GM12878 (cell line): ENCODE results near the gene GLB1L3. TPM values are rescaled to one million over a fixed set of nuclear protein-coding genes. Genes with fewer than 3 reads are reported as not detected.

Experiments
- ATAC-seq: fragments of 200-7000 bp; cut with Tn5 transposase; 3 replicates; pipeline ENCODE4 v1.9.1; 2020; ENCODE audit warnings: mild to moderate bottlenecking, moderate library complexity
- BruUV-seq: library from RNA; stranded (reverse); fragments of 400-500 nt; replicated peaks from 2 replicates; lab custom pipeline; 2021; lab: Mats Ljungman, UMichigan
- CTCF ChIA-PET: fragments of 300-600 bp; sonication (Branson Sonifier 250); formaldehyde crosslinking; extraction: SDS; loops from one replicate; lab custom pipeline; 2021; ENCODE audit warnings: inconsistent platforms; lab: Yijun Ruan, JAX
- POLR2A ChIA-PET: fragments of 350-600 bp; formaldehyde crosslinking; extraction: SDS; loops from one replicate; lab custom pipeline; 2021; ENCODE audit warnings: inconsistent platforms; lab: Charles Lee
- RAD21 ChIA-PET: fragments of 300-600 bp; sonication (Branson Sonifier 250); formaldehyde crosslinking; loops from one replicate; lab custom pipeline; 2023; ENCODE audit warnings: antibody characterized with exemption; ENCODE audit not compliant: unreplicated experiment; lab: Charles Lee
- SMC1A ChIA-PET: fragments of 300-600 bp; sonication (Branson Sonifier 250); formaldehyde crosslinking; loops from one replicate; lab custom pipeline; 2023; ENCODE audit not compliant: unreplicated experiment, uncharacterized antibody; lab: Charles Lee
- DNase-seq: peaks from one replicate; pipeline ENCODE4 v3.0.0-alpha.2; 2011; ENCODE audit warnings: low read depth, low spot score
- FAIRE-seq: peaks from 3 replicates; lab custom pipeline; 2011; peaks lifted over from hg19 to GRCh38; lab: Jason Lieb, UNC
- H2AFZ ChIP-seq: 2 replicates; pipeline ENCODE4 v1.6.0; 2011; ENCODE audit warnings: low read depth, low read length, control low read depth; ENCODE audit not compliant: control insufficient read depth
- H3K27ac ChIP-seq: 2 replicates; pipeline ENCODE4 v1.5.1; 2011; ENCODE audit warnings: control low read depth; ENCODE audit not compliant: control insufficient read depth, insufficient read depth
- H3K27me3 ChIP-seq, 2 experiments: replicated peaks in 1 of 2; 2 replicates each; pipeline versions ENCODE4 v1.6.0 to v1.6.1; 2011; ENCODE audit warnings: low read length in 1 of 2; ENCODE audit not compliant: control insufficient read depth in 2 of 2, insufficient read depth in 2 of 2
- H3K36me3 ChIP-seq, 2 experiments: 2 replicates each; pipeline ENCODE4 v1.5.1; 2011; ENCODE audit warnings: low read length in 1 of 2; ENCODE audit not compliant: control insufficient read depth in 2 of 2, insufficient read depth in 2 of 2
- H3K4me1 ChIP-seq: 2 replicates; pipeline ENCODE4 v1.6.1; 2011; ENCODE audit warnings: mild to moderate bottlenecking, low read length, moderate library complexity, mixed read lengths; ENCODE audit not compliant: control insufficient read depth, insufficient read depth
- H3K4me2 ChIP-seq: 2 replicates; pipeline ENCODE4 v1.6.0; 2011; ENCODE audit warnings: control low read depth; ENCODE audit not compliant: control insufficient read depth, insufficient read depth
- H3K4me3 ChIP-seq: fragments of 200-600 bp; sonication (generic); 2 replicates; pipeline ENCODE4 v1.5.1; 2016
- H3K79me2 ChIP-seq: 2 replicates; pipeline ENCODE4 v1.6.0; 2011; ENCODE audit warnings: low read length; ENCODE audit not compliant: control insufficient read depth, insufficient read depth
- H3K9ac ChIP-seq: 2 replicates; pipeline ENCODE4 v1.8.0; 2011; ENCODE audit warnings: low read length, control low read depth, mixed read lengths; ENCODE audit not compliant: control insufficient read depth, insufficient read depth
- H3K9me3 ChIP-seq: replicated peaks from 3 replicates; pipeline ENCODE4 v1.5.1; 2011; ENCODE audit warnings: mild to moderate bottlenecking, low read length; ENCODE audit not compliant: control insufficient read depth, insufficient read depth
- H4K20me1 ChIP-seq: 2 replicates; pipeline ENCODE4 v1.6.0; 2011; ENCODE audit not compliant: control insufficient read depth, insufficient read depth
- BRCA1 ChIP-seq: IDR thresholded peaks from 2 replicates; pipeline ENCODE4 v1.6.1; 2011; ENCODE audit warnings: low read depth, low read length, improper control_type of control experiment
- CHD1 ChIP-seq: IDR thresholded peaks from 2 replicates; pipeline ENCODE4 v1.6.1; 2012; ENCODE audit warnings: low read depth, low read length, improper control_type of control experiment
- CHD4 ChIP-seq: fragments of 200-600 bp; sonication (generic); IDR thresholded peaks from 2 replicates; pipeline ENCODE4 v1.6.1; 2016; ENCODE audit warnings: mild to moderate bottlenecking
- E4F1 ChIP-seq: fragments of 450-650 bp; IDR thresholded peaks from 2 replicates; pipeline ENCODE4 v1.6.1; 2018; ENCODE audit warnings: borderline replicate concordance, mild to moderate bottlenecking; ENCODE audit not compliant: partially characterized antibody
- GATAD2B ChIP-seq: fragments of 450-650 bp; conservative IDR thresholded peaks from 2 replicates; pipeline ENCODE4 v1.6.1; 2017; ENCODE audit warnings: low read depth, mild to moderate bottlenecking, moderate library complexity
- KDM1A ChIP-seq: fragments of 200-600 bp; sonication (generic); IDR thresholded peaks from 2 replicates; pipeline ENCODE4 v1.6.1; 2016; ENCODE audit warnings: borderline replicate concordance
- LARP7 ChIP-seq: fragments of 450-650 bp; IDR thresholded peaks from 2 replicates; pipeline ENCODE4 v1.6.1; 2017; ENCODE audit warnings: mild to moderate bottlenecking
- NR2C1 ChIP-seq: fragments of 450-650 bp; IDR thresholded peaks from 2 replicates; pipeline ENCODE4 v1.6.1; 2017; ENCODE audit warnings: antibody characterized with exemption, mild to moderate bottlenecking, moderate library complexity
- NR2C2 ChIP-seq: IDR thresholded peaks from 2 replicates; pipeline ENCODE4 v1.6.1; 2011; ENCODE audit warnings: borderline replicate concordance, low read depth; ENCODE audit not compliant: control insufficient read depth, insufficient read length
- NR2F1 ChIP-seq: fragments of 450-650 bp; conservative IDR thresholded peaks from 2 replicates; pipeline ENCODE4 v1.6.1; 2017; ENCODE audit warnings: mild to moderate bottlenecking
- SMC3 ChIP-seq: IDR thresholded peaks from 2 replicates; pipeline ENCODE4 v1.6.1; 2011; ENCODE audit warnings: low read length, improper control_type of control experiment, borderline replicate concordance
- SUZ12 ChIP-seq: fragments of 200-600 bp; sonication (generic); IDR thresholded peaks from one replicate; pipeline ENCODE4 v1.6.1; 2018; ENCODE audit warnings: antibody characterized with exemption, mild to moderate bottlenecking; ENCODE audit not compliant: unreplicated experiment
- TARDBP ChIP-seq: IDR thresholded peaks from 2 replicates; pipeline ENCODE4 v1.6.1; 2016; ENCODE audit warnings: borderline replicate concordance
- TBL1XR1 ChIP-seq: IDR thresholded peaks from 2 replicates; pipeline ENCODE4 v1.6.1; 2012; ENCODE audit warnings: low read depth, low read length, improper control_type of control experiment
- TCF7 ChIP-seq: IDR thresholded peaks from 2 replicates; pipeline ENCODE4 v1.6.1; 2014; ENCODE audit warnings: antibody characterized with exemption, borderline replicate concordance
- WGBS: methylation state at CpG from one replicate; pipeline ENCODE4 v1.1.6; 2016; ENCODE audit warnings: low lambda C conversion rate; ENCODE audit not compliant: insufficient replicate concordance, insufficient coverage; ENCODE audit errors: missing lambda C conversion rate; 5-methylcytosine and 5-hydroxymethylcytosine counted together
- in situ Hi-C: fragments of 300-500 bp; cut with MboI; formaldehyde crosslinking; loops from 9 replicates; pipeline ENCODE4 v1.14.3; 2018; ENCODE audit warnings: mixed read lengths
- intact Hi-C: fragments of 100-400 bp; cut with micrococcal nuclease; formaldehyde crosslinking; loops from one replicate; pipeline ENCODE4 v1.14.2; 2022; ENCODE audit not compliant: unreplicated experiment
- polyA plus RNA-seq, 11 experiments: library from polyadenylated mRNA; depleted of rRNA in 4 of 11; unstranded in 6 of 11; stranded (reverse) in 5 of 11; fragments of >200 nt; fragmentation: Nextera tagmentation in 4 of 11; fragmentation: Illumina TruSeq in 1 of 11; extraction: Ambion mirVana in 4 of 11; extraction: Trizol in 1 of 11; gene quantifications; 1 replicate in 1 of 11; 2 replicates in 10 of 11; pipeline versions ENCODE4 v1.2.1 to v1.2.3, GENCODE V29; 2011 to 2016; ENCODE audit warnings: inconsistent platforms in 2 of 11, missing spikeins in 2 of 11, low read depth in 1 of 11
- total RNA-seq, 4 experiments: library from RNA; depleted of rRNA in 3 of 4; stranded (reverse); fragments of >200 nt in 3 of 4; fragmentation: Illumina TruSeq in 1 of 4; extraction: Trizol in 1 of 4; gene quantifications; 2 replicates each; pipeline versions ENCODE4 v1.2.1 to v1.2.3, GENCODE V29; 2013 to 2021
- TF ChIP-seq, protein P1 (sequence below): IDR thresholded peaks from 2 replicates; pipeline ENCODE4 v1.6.1; 2012; ENCODE audit warnings: low read length, inconsistent platforms

The GLB1L3 gene
- total and polyA plus RNA-seq, 10 of the 15 experiments (the other 5 are each of a cell fraction or from before 2014, with no cell fraction given) = 0.53 to 2.9 (median 1.9) TPM; not detected in 1

DNA sequence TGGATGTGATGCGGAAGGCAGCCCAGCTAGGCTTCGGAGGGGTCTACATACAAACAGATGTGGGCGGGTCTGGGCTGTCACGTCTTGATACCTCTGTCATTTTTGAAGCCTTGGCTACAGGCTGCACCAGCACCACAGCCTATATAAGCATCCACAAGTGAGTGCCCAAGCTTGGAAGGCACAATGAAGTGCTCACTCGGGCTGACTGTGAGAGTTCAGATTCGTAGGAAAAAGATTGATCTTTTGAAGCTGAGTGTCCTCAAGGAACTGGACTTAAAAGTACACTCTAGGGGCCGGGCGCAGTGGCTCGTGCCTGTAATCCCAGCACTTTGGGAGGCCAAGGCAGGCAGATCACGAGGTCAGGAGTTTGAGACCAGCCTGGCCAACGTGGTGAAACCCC is 19.1 kb upstream of the GLB1L3 start:
- Histone ChIP-seq H3K4me1 (peaks cover 3% of the 10 kb centered on the region), H2AFZ (no peak overlapping the region), H3K9me3 (no peaks in the 10 kb centered on the region), H3K9ac (no peak overlapping the region), H3K4me2 (no peak overlapping the region), H3K27ac (no peak overlapping the region), H3K4me3 (no peak overlapping the region), H3K36me3 (no peaks in the 10 kb centered on the region; a peak in 1 of 4 replicates), H3K27me3 (no peaks in the 10 kb centered on the region), H4K20me1 (no peaks in the 10 kb centered on the region), H3K79me2 (peaks cover 6% of the 10 kb centered on the region)
- no peak for DNase-seq
- RAD21 ChIA-PET = no interaction called here
- no TSS peak for BruUV-seq
- in situ Hi-C loops = no loop called here
- no peak for ATAC-seq
- SMC1A ChIA-PET = no interaction called here
- no peak for FAIRE-seq
- TF ChIP-seq SMC3 = no peak
- intact Hi-C loops = loop anchor here (10.0 kb wide), 1 partner anchor 52 kb away; no protein-coding TSS in a partner anchor
- POLR2A ChIA-PET = no interaction called here
- 90% methylated on average over 11 of the region's 11 CpGs for WGBS
- CTCF ChIA-PET = interaction anchor here (1.2 kb wide), 1 partner anchor 50 kb away, joined by 4 read pairs; no protein-coding TSS in a partner anchor

- BruUV-seq = no TSS peak
- Histone ChIP-seq H4K20me1 (no peaks in the 10 kb centered on the region), H3K4me3 (no peak overlapping the region), H3K27me3 (no peaks in the 10 kb centered on the region), H3K9me3 (no peaks in the 10 kb centered on the region), H3K27ac (no peak overlapping the region), H3K36me3 (peaks cover 0 to 1% of the 10 kb centered on the region in 2 experiments; a peak in 1 of 4 replicates), H3K9ac (no peak overlapping the region), H3K4me1 (peaks cover 3% of the 10 kb centered on the region), H2AFZ (no peak overlapping the region), H3K79me2 (no peaks in the 10 kb centered on the region; the same call in 1 of the 2 replicates), H3K4me2 (no peak overlapping the region)
- ChIA-PET SMC1A (no interaction called here), CTCF (no interaction called here), RAD21 (no interaction called here), POLR2A (no interaction called here)
- in situ Hi-C loops (no loop called here), intact Hi-C loops (loop anchor here (10.0 kb wide), 1 partner anchor 54 kb away; no protein-coding TSS in a partner anchor)
- WGBS = 74% methylated on average over 4 of the region's 4 CpGs
- DNase-seq (no peak), ATAC-seq (no peak), FAIRE-seq (no peak)
- TF ChIP-seq KDM1A = no peak
- TF ChIP-seq TBL1XR1 = no peak
- no peak for TF ChIP-seq CHD1
- TF ChIP-seq TARDBP = no peak
- TF ChIP-seq NR2C2 = no peak
- TF ChIP-seq E4F1 = no peak
- no peak for TF ChIP-seq CHD4
- no peak for TF ChIP-seq LARP7
- TF ChIP-seq, protein P1, sequence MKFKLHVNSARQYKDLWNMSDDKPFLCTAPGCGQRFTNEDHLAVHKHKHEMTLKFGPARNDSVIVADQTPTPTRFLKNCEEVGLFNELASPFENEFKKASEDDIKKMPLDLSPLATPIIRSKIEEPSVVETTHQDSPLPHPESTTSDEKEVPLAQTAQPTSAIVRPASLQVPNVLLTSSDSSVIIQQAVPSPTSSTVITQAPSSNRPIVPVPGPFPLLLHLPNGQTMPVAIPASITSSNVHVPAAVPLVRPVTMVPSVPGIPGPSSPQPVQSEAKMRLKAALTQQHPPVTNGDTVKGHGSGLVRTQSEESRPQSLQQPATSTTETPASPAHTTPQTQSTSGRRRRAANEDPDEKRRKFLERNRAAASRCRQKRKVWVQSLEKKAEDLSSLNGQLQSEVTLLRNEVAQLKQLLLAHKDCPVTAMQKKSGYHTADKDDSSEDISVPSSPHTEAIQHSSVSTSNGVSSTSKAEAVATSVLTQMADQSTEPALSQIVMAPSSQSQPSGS = no peak
- no peak for TF ChIP-seq GATAD2B
- TF ChIP-seq NR2C1 = no peak
- no peak for TF ChIP-seq SUZ12
- no peak for TF ChIP-seq NR2F1
- no peak for TF ChIP-seq TCF7
- no peak for TF ChIP-seq BRCA1
Measured at GRCh38 chr11:134258577-134258976, 17.6 kb upstream of the GLB1L3 start.
